Embryonic facial prominence (tissue), 1 donor: ENCODE data around the gene KARS1.

Source experiments
- DNase-seq: peaks from one replicate; pipeline ENCODE4 v3.0.0-alpha.2; 2016; ENCODE audit errors: extremely low spot score

The KARS1 gene

GRCh38 chr16:75579281-75579834 is 68.1 kb downstream of the KARS1 start:
- DNase-seq, result no peak

DNA sequence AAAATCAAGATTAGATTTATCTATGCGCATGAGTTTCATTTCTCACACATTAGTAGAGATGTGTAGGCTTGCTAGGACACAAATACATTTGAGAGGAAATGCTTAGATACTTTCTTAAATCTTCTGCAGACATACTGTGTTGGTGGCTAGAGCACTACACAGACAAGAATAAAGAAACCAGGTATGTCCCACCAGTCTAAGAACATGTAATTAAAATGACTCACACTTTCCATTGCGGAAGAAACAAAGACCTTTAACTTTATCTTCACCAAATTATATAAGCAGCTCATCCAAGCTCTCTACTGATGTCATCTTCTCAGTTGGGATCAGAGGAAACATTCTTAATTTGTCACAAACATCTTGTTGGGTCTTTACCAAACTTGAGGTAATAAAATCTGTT is 68.7 kb downstream of the KARS1 start:
- no peak for DNase-seq

DNA sequence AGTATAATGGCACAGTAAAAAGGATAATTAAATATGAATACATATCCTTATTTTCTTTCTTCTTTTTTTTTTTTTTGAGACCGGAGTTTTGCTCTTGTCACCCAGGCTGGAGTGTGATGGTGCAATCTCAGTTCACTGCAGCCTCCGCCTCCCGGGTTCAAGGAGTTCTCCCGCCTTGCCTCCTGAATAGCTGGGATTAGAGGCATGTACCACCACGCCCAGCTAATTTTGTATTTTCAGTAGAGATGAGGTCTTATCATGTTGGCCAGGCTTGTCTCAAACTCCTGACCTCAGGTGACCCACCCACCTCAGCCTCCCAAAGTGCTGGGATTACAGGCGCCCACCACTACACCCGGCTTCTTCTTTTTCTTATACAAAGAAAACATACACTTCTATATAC is 69.3 kb downstream of the KARS1 start:
- DNase-seq, result no peak
